ENCODE measurements around the gene MAPK8IP1.

GRCh38 chr11:45876401-45876800 lies 9.1 kb upstream of the MAPK8IP1 start:
- TF ChIP-seq POLR2AphosphoS5 (IDR thresholded peaks at IDR 0.05; ENCODE audit: borderline replicate concordance, low read depth, low read length), result no peak
- TF ChIP-seq EZH2 (IDR thresholded peaks at IDR 0.05), result no peak

Measured in SK-N-MC (cell line).